ENCODE measurements around the gene CHRNG. TPM values are rescaled to one million over a fixed set of nuclear protein-coding genes. Genes with fewer than 3 reads are reported as not detected.

The CHRNG gene
- total RNA-seq, 1 experiment from 2014 or later, result not detected

DNA sequence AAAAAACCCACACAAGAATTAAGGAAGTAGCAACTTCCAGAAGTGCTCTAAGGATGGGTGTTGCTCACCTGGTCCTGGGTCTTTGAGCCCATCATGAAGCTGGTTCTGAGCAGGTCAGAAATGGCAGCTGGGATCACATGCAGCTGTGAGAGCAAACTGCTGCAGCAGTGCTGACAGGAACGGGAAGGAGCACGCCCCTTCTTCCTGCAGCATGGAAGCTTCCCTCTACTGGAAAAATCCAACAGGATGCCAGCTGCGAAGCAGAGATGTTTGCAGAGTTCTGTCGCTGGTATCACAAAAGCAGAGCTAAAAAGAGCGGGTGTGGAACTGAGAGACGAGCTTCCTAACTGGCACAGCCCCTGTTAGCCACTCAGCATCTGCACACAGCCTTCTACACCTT is 44.7 kb downstream of the CHRNG start:
- CTCF ChIA-PET, result interaction anchor here (0.6 to 0.7 kb wide), 6 partner anchors 10 to 1147 kb away, joined by 3 read pairs; no protein-coding TSS in a partner anchor
- TF ChIP-seq, protein P1, sequence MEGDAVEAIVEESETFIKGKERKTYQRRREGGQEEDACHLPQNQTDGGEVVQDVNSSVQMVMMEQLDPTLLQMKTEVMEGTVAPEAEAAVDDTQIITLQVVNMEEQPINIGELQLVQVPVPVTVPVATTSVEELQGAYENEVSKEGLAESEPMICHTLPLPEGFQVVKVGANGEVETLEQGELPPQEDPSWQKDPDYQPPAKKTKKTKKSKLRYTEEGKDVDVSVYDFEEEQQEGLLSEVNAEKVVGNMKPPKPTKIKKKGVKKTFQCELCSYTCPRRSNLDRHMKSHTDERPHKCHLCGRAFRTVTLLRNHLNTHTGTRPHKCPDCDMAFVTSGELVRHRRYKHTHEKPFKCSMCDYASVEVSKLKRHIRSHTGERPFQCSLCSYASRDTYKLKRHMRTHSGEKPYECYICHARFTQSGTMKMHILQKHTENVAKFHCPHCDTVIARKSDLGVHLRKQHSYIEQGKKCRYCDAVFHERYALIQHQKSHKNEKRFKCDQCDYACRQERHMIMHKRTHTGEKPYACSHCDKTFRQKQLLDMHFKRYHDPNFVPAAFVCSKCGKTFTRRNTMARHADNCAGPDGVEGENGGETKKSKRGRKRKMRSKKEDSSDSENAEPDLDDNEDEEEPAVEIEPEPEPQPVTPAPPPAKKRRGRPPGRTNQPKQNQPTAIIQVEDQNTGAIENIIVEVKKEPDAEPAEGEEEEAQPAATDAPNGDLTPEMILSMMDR (IDR thresholded peaks at IDR 0.05; ENCODE audit: unreplicated experiment), result no peak
- no TSS peak for BruUV-seq (replicated peaks)
- Mint-ChIP-seq H3K27me3 (ENCODE audit: insufficient read depth, unreplicated experiment) (no peaks in the 10 kb centered on the region), H3K4me3 (ENCODE audit: unreplicated experiment) (no peak overlapping the region), H3K36me3 (ENCODE audit: insufficient read depth, unreplicated experiment) (peaks cover 8% of the 10 kb centered on the region), H3K4me1 (ENCODE audit: insufficient read depth, unreplicated experiment) (peaks cover 10% of the 10 kb centered on the region), H3K9me3 (ENCODE audit: unreplicated experiment) (no peaks in the 10 kb centered on the region), H3K27ac (ENCODE audit: low read depth, unreplicated experiment) (no peak overlapping the region)
- intact Hi-C loops (cut with micrococcal nuclease), result no loop called here
- POLR2A ChIA-PET, result interaction anchor here (0.9 to 2.1 kb wide), 3 partner anchors 9 to 16 kb away, joined by 4 to 5 read pairs (median 5); no protein-coding TSS in a partner anchor
- no peak for DNase-seq (ENCODE audit: unreplicated experiment)

DNA sequence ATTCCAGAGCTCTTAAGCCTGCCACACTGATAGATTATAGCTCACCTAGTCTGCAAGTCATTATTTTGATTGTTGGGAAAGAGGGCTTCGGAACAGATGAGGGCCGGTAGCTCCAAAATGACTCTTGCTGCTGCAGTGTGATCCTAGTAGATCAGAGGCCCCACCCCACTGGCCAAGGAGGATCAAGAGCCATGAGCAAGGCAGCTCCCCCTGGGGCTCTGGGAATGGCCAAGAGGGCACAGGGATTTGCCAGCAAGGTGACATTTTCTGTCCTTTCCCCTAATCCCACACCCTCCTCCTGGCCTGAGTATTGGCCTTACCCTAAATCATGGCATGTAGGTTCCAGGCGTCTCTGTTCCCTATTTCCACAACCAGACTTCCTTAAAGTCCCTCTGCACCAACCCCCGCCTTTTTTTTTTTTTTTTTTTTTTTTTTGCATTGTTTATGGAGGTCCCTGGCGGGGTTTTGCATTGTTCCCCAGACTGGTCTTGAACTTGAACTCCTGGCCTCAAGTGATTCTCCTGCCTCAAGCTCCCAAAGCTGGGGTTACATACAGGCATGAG is 47.5 kb downstream of the CHRNG start:
- DNase-seq (ENCODE audit: unreplicated experiment), result no peak
- H3K9me3 Mint-ChIP-seq (ENCODE audit: unreplicated experiment), result no peaks in the 10 kb centered on the region
- no peak overlapping the region for H3K27ac Mint-ChIP-seq (ENCODE audit: low read depth, unreplicated experiment)
- peaks cover 10% of the 10 kb centered on the region for H3K4me1 Mint-ChIP-seq (ENCODE audit: insufficient read depth, unreplicated experiment)
- no peak overlapping the region for H3K4me3 Mint-ChIP-seq (ENCODE audit: unreplicated experiment)
- ChIA-PET POLR2A (interaction anchor here (1.3 kb wide), 1 partner anchor 19 kb away, joined by 6 read pairs; no protein-coding TSS in a partner anchor), CTCF (interaction anchor here (0.5 kb wide), 1 partner anchor 18 kb away, joined by 3 read pairs; no protein-coding TSS in a partner anchor)
- intact Hi-C loops (cut with micrococcal nuclease), result no loop called here
- BruUV-seq (replicated peaks), result no TSS peak
- H3K27me3 Mint-ChIP-seq (ENCODE audit: insufficient read depth, unreplicated experiment), result no peaks in the 10 kb centered on the region
- peaks cover 8% of the 10 kb centered on the region for H3K36me3 Mint-ChIP-seq (ENCODE audit: insufficient read depth, unreplicated experiment)
- TF ChIP-seq, protein P1 (IDR thresholded peaks at IDR 0.05; ENCODE audit: unreplicated experiment), result no peak

DNA sequence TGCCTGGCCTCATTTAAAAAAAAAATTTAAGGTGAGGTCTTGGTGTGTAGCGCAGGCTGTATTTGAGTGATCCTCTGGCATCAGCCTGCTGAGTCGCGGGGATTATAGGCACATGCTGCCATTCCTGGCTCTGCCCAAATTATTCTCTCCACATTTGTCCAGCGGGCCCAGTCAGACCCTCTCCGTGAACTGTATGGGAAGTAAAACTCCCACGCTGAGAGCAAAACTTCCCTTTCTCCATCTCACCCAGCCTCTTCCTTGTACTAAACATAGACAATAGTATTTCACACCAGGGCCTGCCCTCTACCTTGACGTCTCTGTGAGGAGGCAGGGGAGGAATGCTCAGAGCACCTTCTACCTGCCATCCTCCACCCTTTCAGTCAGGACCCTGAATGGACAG is 48.0 kb downstream of the CHRNG start:
- POLR2A ChIA-PET, result interaction anchor here (0.8 kb wide), 1 partner anchor 10 kb away, joined by 3 read pairs; no protein-coding TSS in a partner anchor
- Mint-ChIP-seq H3K36me3 (ENCODE audit: insufficient read depth, unreplicated experiment) (peaks cover 8% of the 10 kb centered on the region), H3K9me3 (ENCODE audit: unreplicated experiment) (no peaks in the 10 kb centered on the region), H3K27me3 (ENCODE audit: insufficient read depth, unreplicated experiment) (no peaks in the 10 kb centered on the region), H3K27ac (ENCODE audit: low read depth, unreplicated experiment) (no peak overlapping the region), H3K4me1 (ENCODE audit: insufficient read depth, unreplicated experiment) (peaks cover 11% of the 10 kb centered on the region), H3K4me3 (ENCODE audit: unreplicated experiment) (no peak overlapping the region)
- BruUV-seq (replicated peaks), result no TSS peak
- CTCF ChIA-PET, result no interaction called here
- intact Hi-C loops (cut with micrococcal nuclease), result no loop called here
- DNase-seq (ENCODE audit: unreplicated experiment), result no peak
- TF ChIP-seq, protein P1 (IDR thresholded peaks at IDR 0.05; ENCODE audit: unreplicated experiment), result no peak

DNA sequence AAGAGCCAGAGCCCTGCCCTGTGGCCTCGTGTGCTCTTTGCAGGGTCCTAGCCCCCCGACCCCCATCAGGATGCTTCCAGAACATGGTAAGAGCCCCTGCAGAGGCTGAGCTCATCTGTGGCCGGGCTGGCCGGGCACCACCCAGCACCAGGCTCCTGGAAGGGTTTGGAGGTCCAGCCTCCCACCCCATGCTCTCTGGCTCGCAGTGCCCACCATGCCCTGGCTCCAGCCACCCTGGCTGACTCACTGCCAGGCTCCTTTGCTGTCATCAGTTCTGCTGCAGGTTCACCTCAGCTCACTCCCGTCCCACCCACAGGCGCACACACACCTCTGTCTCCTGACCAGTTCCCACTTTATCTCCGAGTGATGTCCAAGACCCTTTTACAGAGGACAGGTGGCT is 48.5 kb downstream of the CHRNG start:
- H3K27ac Mint-ChIP-seq (ENCODE audit: low read depth, unreplicated experiment), result no peak overlapping the region
- H3K4me3 Mint-ChIP-seq (ENCODE audit: unreplicated experiment), result no peak overlapping the region
- intact Hi-C loops (cut with micrococcal nuclease), result loop anchor here (2.0 kb wide), 1 partner anchor 17 kb away; no protein-coding TSS in a partner anchor
- CTCF ChIA-PET, result no interaction called here
- H3K36me3 Mint-ChIP-seq (ENCODE audit: insufficient read depth, unreplicated experiment), result peaks cover 2% of the 10 kb centered on the region
- no peaks in the 10 kb centered on the region for H3K27me3 Mint-ChIP-seq (ENCODE audit: insufficient read depth, unreplicated experiment)
- TF ChIP-seq, protein P1 (IDR thresholded peaks at IDR 0.05; ENCODE audit: unreplicated experiment), result no peak
- no TSS peak for BruUV-seq (replicated peaks)
- POLR2A ChIA-PET, result interaction anchor here (0.8 kb wide), 1 partner anchor 10 kb away, joined by 3 read pairs; no protein-coding TSS in a partner anchor
- peaks cover 16% of the 10 kb centered on the region for H3K4me1 Mint-ChIP-seq (ENCODE audit: insufficient read depth, unreplicated experiment)
- H3K9me3 Mint-ChIP-seq (ENCODE audit: unreplicated experiment), result no peaks in the 10 kb centered on the region
- no peak for DNase-seq (ENCODE audit: unreplicated experiment)
